GM19324 (cell line): Measurements from ENCODE around the gene SLC8B1.

Experiments
- ATAC-seq: cut with Tn5 transposase; IDR thresholded peaks from one replicate; pipeline ENCODE4 v1.9.1; 2021; ENCODE audit warnings: mild to moderate bottlenecking, moderate library complexity; ENCODE audit not compliant: unreplicated experiment, low FRiP score

SLC8B1 gene

GRCh38 chr12:113252494-113252893 is 82.4 kb downstream of the SLC8B1 start:
- no peak for ATAC-seq

GRCh38 chr12:113251404-113252070 is 83.4 kb downstream of the SLC8B1 start:
- no peak for ATAC-seq

- ATAC-seq = no peak
Measured at GRCh38 chr12:113250045-113250444, 84.9 kb downstream of the SLC8B1 start.

- ATAC-seq = no peak
Measured at GRCh38 chr12:113249546-113249945, 85.4 kb downstream of the SLC8B1 start.

GRCh38 chr12:113248842-113249435 is 86.0 kb downstream of the SLC8B1 start:
- no peak for ATAC-seq
